Choroid plexus epithelial cell (primary cell): ENCODE results near the gene ATP6V1E1.

Source experiments
- DNase-seq: peaks from one replicate; pipeline ENCODE4 v3.0.0-alpha.2; 2010; ENCODE audit warnings: low read depth
- H3K4me3 ChIP-seq: 2 replicates; pipeline ENCODE4 v1.5.1; 2011; ENCODE audit warnings: low read depth, mild to moderate bottlenecking, control low read depth, low read length, moderate library complexity
- TF ChIP-seq, protein P1 (sequence below): conservative IDR thresholded peaks from 2 replicates; pipeline ENCODE4 v1.5.1; 2011; ENCODE audit warnings: low read depth, mild to moderate bottlenecking, control low read depth, inconsistent platforms, low read length, moderate library complexity

ATP6V1E1 gene

GRCh38 chr22:17562906-17563870 lies 65.4 kb downstream of the ATP6V1E1 start, which contains the start of gene SLC25A18:
TSS of gene SLC25A18 (plus strand) at chr22:17563498. CDS start at chr22:17579945, 16,447 bp downstream.
- no peak within 1 kb of the TSS for H3K4me3 ChIP-seq
- TF ChIP-seq, protein P1, sequence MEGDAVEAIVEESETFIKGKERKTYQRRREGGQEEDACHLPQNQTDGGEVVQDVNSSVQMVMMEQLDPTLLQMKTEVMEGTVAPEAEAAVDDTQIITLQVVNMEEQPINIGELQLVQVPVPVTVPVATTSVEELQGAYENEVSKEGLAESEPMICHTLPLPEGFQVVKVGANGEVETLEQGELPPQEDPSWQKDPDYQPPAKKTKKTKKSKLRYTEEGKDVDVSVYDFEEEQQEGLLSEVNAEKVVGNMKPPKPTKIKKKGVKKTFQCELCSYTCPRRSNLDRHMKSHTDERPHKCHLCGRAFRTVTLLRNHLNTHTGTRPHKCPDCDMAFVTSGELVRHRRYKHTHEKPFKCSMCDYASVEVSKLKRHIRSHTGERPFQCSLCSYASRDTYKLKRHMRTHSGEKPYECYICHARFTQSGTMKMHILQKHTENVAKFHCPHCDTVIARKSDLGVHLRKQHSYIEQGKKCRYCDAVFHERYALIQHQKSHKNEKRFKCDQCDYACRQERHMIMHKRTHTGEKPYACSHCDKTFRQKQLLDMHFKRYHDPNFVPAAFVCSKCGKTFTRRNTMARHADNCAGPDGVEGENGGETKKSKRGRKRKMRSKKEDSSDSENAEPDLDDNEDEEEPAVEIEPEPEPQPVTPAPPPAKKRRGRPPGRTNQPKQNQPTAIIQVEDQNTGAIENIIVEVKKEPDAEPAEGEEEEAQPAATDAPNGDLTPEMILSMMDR: peak; percentile 33
- DNase-seq: peak; percentile 92

GRCh38 chr22:17559188-17559587 lies 69.4 kb downstream of the ATP6V1E1 start:
- DNase-seq: no peak
- TF ChIP-seq, protein P1: no peak
- H3K4me3 ChIP-seq: no peak overlapping the region

GRCh38 chr22:17554814-17555213 lies 73.7 kb downstream of the ATP6V1E1 start:
- DNase-seq: no peak

GRCh38 chr22:17552737-17553136 lies 75.8 kb downstream of the ATP6V1E1 start:
- no peak for DNase-seq
- TF ChIP-seq, protein P1: no peak
- no peak overlapping the region for H3K4me3 ChIP-seq

More at GRCh38 chr22:17554814-17555213, 73.7 kb downstream of the ATP6V1E1 start:
- TF ChIP-seq, protein P1: no peak
- H3K4me3 ChIP-seq: no peak overlapping the region

- DNase-seq: no peak
- H3K4me3 ChIP-seq: no peak overlapping the region
- TF ChIP-seq, protein P1: no peak
Observed at GRCh38 chr22:17549655-17550054, 78.9 kb downstream of the ATP6V1E1 start.

- DNase-seq: no peak
- no peak overlapping the region for H3K4me3 ChIP-seq
- TF ChIP-seq, protein P1: no peak
Observed at GRCh38 chr22:17549183-17549582, 79.4 kb downstream of the ATP6V1E1 start.

- TF ChIP-seq, protein P1: no peak
- no peak overlapping the region for H3K4me3 ChIP-seq
- no peak for DNase-seq
Observed at GRCh38 chr22:17548756-17549035, 79.9 kb downstream of the ATP6V1E1 start.
